ENCODE measurements around the gene SDSL. TPM values are rescaled to one million over a fixed set of nuclear protein-coding genes. Genes with fewer than 3 reads are reported as not detected.

SDSL gene
- total and polyA plus RNA-seq, 2 of the 13 experiments (the other 11 are each of a cell fraction or from before 2014, with no cell fraction given) = 1.2 to 1.7 TPM

- Histone ChIP-seq H3K36me3 (replicated peaks in 1 of 2; ENCODE audit: control insufficient read depth in 1 of 2, insufficient read depth in 2 of 2, low read length in 2 of 2) (no peaks in the 10 kb centered on the region), H2AFZ (ENCODE audit: low read length) (no peak overlapping the region), H3K4me3 (replicated peaks in 1 of 3; ENCODE audit: insufficient read depth in 1 of 3, low read depth in 2 of 3, low read length in 3 of 3) (no peak overlapping the region), H3K9me3 (ENCODE audit: low read length) (no peaks in the 10 kb centered on the region), H3K4me2 (ENCODE audit: low read depth, low read length) (no peak overlapping the region), H3K27me3 (ENCODE audit: control insufficient read depth in 1 of 2, insufficient read depth in 2 of 2, low read length in 2 of 2) (no peaks in the 10 kb centered on the region; a peak in 2 of 5 replicates), H3K4me1 (ENCODE audit: insufficient read depth, low read length) (no peaks in the 10 kb centered on the region), H3K27ac (ENCODE audit: extremely low read length, insufficient read depth, low read length) (no peak overlapping the region), H3K79me2 (ENCODE audit: insufficient read depth, low read length) (no peaks in the 10 kb centered on the region), H4K20me1 (ENCODE audit: insufficient read depth, low read length) (no peaks in the 10 kb centered on the region), H3K9ac (ENCODE audit: insufficient read depth, low read depth, low read length) (no peak overlapping the region)
- in situ Hi-C loops (cut with HindIII; ENCODE audit: extremely low pct_ligation_motif_present, low pct_unique_long_range_greater_than_20kb) = no loop called here
- WGBS (ENCODE audit: low lambda C conversion rate) = 3% methylated on average over 4 of the region's 4 CpGs
- ChIA-PET POLR2A (no interaction called here), CTCF (ENCODE audit: low intra/inter-chr PET ratio, low total read pairs) (no interaction called here)
- DNase-seq (ENCODE audit: low spot score) (no peak), FAIRE-seq (no peak), ATAC-seq (no peak)
- no TSS peak for BruUV-seq (replicated peaks)
- TF ChIP-seq MAFF (IDR thresholded peaks at IDR 0.05; ENCODE audit: low read depth, low read length) = peak; percentile 80
- no peak for TF ChIP-seq ZNF546 (CRISPR knock-in tag; conservative IDR thresholded peaks at IDR 0.05)
- no peak for TF ChIP-seq CBX1 (IDR thresholded peaks at IDR 0.05; ENCODE audit: low read depth)
- TF ChIP-seq ZNF670 (CRISPR knock-in tag; IDR thresholded peaks at IDR 0.05; ENCODE audit: borderline replicate concordance) = no peak
- TF ChIP-seq RAD51 (IDR thresholded peaks at IDR 0.05; ENCODE audit: borderline replicate concordance) = no peak
- no peak for TF ChIP-seq RFXAP (CRISPR knock-in tag; IDR thresholded peaks at IDR 0.05; ENCODE audit: borderline replicate concordance)
- no peak for TF ChIP-seq ATF4 (CRISPR knock-in tag; IDR thresholded peaks at IDR 0.05)
- TF ChIP-seq, protein P1, sequence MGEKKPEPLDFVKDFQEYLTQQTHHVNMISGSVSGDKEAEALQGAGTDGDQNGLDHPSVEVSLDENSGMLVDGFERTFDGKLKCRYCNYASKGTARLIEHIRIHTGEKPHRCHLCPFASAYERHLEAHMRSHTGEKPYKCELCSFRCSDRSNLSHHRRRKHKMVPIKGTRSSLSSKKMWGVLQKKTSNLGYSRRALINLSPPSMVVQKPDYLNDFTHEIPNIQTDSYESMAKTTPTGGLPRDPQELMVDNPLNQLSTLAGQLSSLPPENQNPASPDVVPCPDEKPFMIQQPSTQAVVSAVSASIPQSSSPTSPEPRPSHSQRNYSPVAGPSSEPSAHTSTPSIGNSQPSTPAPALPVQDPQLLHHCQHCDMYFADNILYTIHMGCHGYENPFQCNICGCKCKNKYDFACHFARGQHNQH (CRISPR knock-in tag; IDR thresholded peaks at IDR 0.05) = no peak
- TF ChIP-seq RFX3 (CRISPR knock-in tag; IDR thresholded peaks at IDR 0.05) = no peak
- TF ChIP-seq MAFK (conservative IDR thresholded peaks at IDR 0.05 in 1 of 2, IDR thresholded peaks at IDR 0.05 in 1 of 2; ENCODE audit: low read length in 2 of 2) = peak; percentile 73 to 90
- TF ChIP-seq, protein P2, sequence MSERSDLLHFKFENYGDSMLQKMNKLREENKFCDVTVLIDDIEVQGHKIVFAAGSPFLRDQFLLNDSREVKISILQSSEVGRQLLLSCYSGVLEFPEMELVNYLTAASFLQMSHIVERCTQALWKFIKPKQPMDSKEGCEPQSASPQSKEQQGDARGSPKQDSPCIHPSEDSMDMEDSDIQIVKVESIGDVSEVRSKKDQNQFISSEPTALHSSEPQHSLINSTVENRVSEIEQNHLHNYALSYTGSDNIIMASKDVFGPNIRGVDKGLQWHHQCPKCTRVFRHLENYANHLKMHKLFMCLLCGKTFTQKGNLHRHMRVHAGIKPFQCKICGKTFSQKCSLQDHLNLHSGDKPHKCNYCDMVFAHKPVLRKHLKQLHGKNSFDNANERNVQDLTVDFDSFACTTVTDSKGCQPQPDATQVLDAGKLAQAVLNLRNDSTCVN (CRISPR knock-in tag; IDR thresholded peaks at IDR 0.05; ENCODE audit: borderline replicate concordance) = no peak
- no peak for TF ChIP-seq ZNF468 (CRISPR knock-in tag; IDR thresholded peaks at IDR 0.05)
- TF ChIP-seq GABPA (IDR thresholded peaks at IDR 0.05; ENCODE audit: low read depth, low read length) = no peak
- TF ChIP-seq GABPA (CRISPR knock-in tag; IDR thresholded peaks at IDR 0.05; ENCODE audit: low read depth) = no peak
- TF ChIP-seq ZNF605 (CRISPR knock-in tag; IDR thresholded peaks at IDR 0.05) = no peak
- no peak for TF ChIP-seq ZNF816 (CRISPR knock-in tag; IDR thresholded peaks at IDR 0.05; ENCODE audit: borderline replicate concordance)
- TF ChIP-seq MATR3 (CRISPR knock-in tag; IDR thresholded peaks at IDR 0.05) = no peak
- TF ChIP-seq TAF15 (IDR thresholded peaks at IDR 0.05; ENCODE audit: low read depth, low read length, poor library complexity, severe bottlenecking) = no peak
- intact Hi-C loops (cut with micrococcal nuclease; ENCODE audit: unreplicated experiment) = no loop called here
These were observed 64.5 kb downstream of the SDSL start for GRCh38 chr12:113486722-113487121.
